Esophagus muscularis mucosa (tissue), 4 donors: Measurements from ENCODE around the gene ENAM. TPM values are rescaled to one million over a fixed set of nuclear protein-coding genes. Genes with fewer than 3 reads are reported as not detected.

ENCODE experiments used
- DNase-seq: peaks from one replicate; pipeline ENCODE4 v3.0.0-alpha.2; 2017; ENCODE audit errors: extremely low spot score
- H3K27ac ChIP-seq, 4 donors: fragments of 200-600 bp; sonication (generic); replicated peaks in 1 of 4; 1 replicate in 3 of 4; 2 replicates in 1 of 4; pipeline ENCODE4 v1.5.1; 2016 to 2019; ENCODE audit warnings: mild to moderate bottlenecking in 1 of 4
- H3K27me3 ChIP-seq, 4 donors: fragments of 200-600 bp; sonication (generic); one replicate each; pipeline versions ENCODE4 v1.5.1 to v1.6.0; 2016 to 2019
- H3K36me3 ChIP-seq, 4 donors: fragments of 200-600 bp; sonication (generic); one replicate each; pipeline ENCODE4 v1.5.1; 2016 to 2019
- H3K4me1 ChIP-seq, 4 donors: fragments of 200-600 bp; sonication (generic); one replicate each; pipeline ENCODE4 v1.5.1; 2016 to 2019
- H3K4me3 ChIP-seq, 4 donors: fragments of 200-600 bp; sonication (generic); 1 replicate in 2 of 4; 2 replicates in 2 of 4; pipeline ENCODE4 v1.5.1; 2016 to 2019; ENCODE audit warnings: mild to moderate bottlenecking in 4 of 4, moderate library complexity in 1 of 4
- H3K9me3 ChIP-seq, 4 donors: fragments of 200-600 bp; sonication (generic); 1 replicate in 3 of 4; 2 replicates in 1 of 4; pipeline ENCODE4 v1.5.1; 2016 to 2019
- EP300 ChIP-seq: sonication (generic); formaldehyde crosslinking; IDR thresholded peaks from one replicate; pipeline ENCODE4 v1.6.1; 2017; ENCODE audit warnings: antibody characterized with exemption
- POLR2A ChIP-seq: fragments of 450-650 bp; IDR thresholded peaks from one replicate; pipeline ENCODE4 v1.6.1; 2017; ENCODE audit warnings: antibody characterized with exemption, moderate library complexity, mild to moderate bottlenecking, low read depth
- POLR2AphosphoS5 ChIP-seq, 2 donors: sonication (generic); formaldehyde crosslinking; IDR thresholded peaks; one replicate each; pipeline ENCODE4 v1.6.1; 2017; ENCODE audit warnings: antibody characterized with exemption in 2 of 2
- WGBS: methylation state at CpG from one replicate; pipeline ENCODE4 v1.1.5; 2018; 5-methylcytosine and 5-hydroxymethylcytosine counted together
- intact Hi-C: fragments of 100-400 bp; cut with DNase I; formaldehyde crosslinking; loops from one replicate; pipeline ENCODE4 v1.15.1; 2023
- total RNA-seq, 4 donors: library from RNA; depleted of rRNA; stranded (reverse); fragments of >200 nt; gene quantifications; one replicate each; pipeline versions ENCODE4 v1.1.0 to v1.2.1, GENCODE V29; 2016
- TF ChIP-seq, protein P1 (sequence below), 3 experiments: fragments of 200-600 bp in 2 of 3; fragments of 450-650 bp in 1 of 3; sonication (generic) in 2 of 3; IDR thresholded peaks; one replicate each; pipeline ENCODE4 v1.5.1; 2017 to 2019; ENCODE audit warnings: antibody characterized with exemption in 3 of 3, mild to moderate bottlenecking in 2 of 3, moderate library complexity in 1 of 3

The ENAM gene
- total RNA-seq, 4 donors from 2014 or later, result not detected

DNA sequence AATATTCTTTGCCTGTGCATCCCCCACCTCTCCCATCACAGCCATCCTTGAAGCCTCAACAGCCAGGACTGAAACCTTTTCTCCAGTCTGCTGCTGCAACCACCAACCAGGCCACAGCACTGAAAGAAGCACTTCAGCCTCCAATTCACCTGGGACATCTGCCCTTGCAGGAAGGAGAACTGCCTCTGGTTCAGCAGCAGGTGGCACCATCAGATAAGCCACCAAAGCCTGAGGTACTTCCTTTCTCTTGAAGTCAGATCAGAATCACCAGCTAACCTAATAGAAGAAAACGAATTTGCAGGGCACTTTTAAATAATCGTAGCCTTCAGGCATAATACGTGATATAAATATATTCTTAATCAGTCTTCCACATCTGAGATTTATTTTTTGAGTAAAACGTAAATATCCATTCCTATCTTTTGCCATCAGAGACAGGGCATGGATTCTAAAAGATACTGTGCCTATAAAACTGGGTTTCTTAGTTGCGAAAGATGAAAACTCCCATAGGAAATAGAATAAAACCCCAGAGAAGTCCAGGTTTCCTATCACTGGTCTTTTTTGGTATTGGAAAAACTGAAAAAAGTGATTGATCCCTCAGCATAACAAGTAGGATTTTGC is 27.0 kb upstream of the ENAM start:
- WGBS, result 29% methylated on average over 5 of the region's 5 CpGs
- TF ChIP-seq POLR2AphosphoS5 (IDR thresholded peaks at IDR 0.05), result no peak
- TF ChIP-seq, protein P1, sequence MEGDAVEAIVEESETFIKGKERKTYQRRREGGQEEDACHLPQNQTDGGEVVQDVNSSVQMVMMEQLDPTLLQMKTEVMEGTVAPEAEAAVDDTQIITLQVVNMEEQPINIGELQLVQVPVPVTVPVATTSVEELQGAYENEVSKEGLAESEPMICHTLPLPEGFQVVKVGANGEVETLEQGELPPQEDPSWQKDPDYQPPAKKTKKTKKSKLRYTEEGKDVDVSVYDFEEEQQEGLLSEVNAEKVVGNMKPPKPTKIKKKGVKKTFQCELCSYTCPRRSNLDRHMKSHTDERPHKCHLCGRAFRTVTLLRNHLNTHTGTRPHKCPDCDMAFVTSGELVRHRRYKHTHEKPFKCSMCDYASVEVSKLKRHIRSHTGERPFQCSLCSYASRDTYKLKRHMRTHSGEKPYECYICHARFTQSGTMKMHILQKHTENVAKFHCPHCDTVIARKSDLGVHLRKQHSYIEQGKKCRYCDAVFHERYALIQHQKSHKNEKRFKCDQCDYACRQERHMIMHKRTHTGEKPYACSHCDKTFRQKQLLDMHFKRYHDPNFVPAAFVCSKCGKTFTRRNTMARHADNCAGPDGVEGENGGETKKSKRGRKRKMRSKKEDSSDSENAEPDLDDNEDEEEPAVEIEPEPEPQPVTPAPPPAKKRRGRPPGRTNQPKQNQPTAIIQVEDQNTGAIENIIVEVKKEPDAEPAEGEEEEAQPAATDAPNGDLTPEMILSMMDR (IDR thresholded peaks at IDR 0.05), result peak; percentile 51 to 66 (median 58)
- H3K9me3 ChIP-seq, result no peaks in the 10 kb centered on the region
- no peak overlapping the region for H3K4me3 ChIP-seq
- no peaks in the 10 kb centered on the region for H3K4me1 ChIP-seq
- intact Hi-C loops, result no loop called here
- no peak overlapping the region for H3K27ac ChIP-seq
- no peaks in the 10 kb centered on the region for H3K36me3 ChIP-seq
- no peaks in the 10 kb centered on the region for H3K27me3 ChIP-seq
- DNase-seq, result no peak

DNA sequence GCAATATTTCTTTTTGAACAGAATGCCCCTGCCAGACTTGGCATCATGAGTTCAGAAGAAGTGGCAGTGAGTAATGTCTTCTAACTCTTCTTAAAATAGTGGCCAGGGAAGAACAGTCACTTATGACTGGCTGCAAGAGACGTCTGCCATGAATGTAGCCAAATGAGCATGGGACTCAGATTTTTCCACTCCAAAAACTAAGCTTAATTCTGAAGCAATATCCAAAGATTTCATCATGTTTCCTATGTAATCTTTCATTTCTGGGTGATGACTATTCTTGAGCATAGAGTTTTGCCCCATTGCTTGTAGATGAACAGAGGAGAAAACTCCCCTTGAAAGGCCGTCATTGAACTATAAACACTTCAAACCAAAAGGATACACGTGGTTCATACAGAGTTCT is 24.7 kb upstream of the ENAM start:
- DNase-seq, result no peak
- Histone ChIP-seq H3K36me3 (no peaks in the 10 kb centered on the region), H3K9me3 (no peaks in the 10 kb centered on the region), H3K27me3 (peaks cover 0 to 8% (median 0%) of the 10 kb centered on the region in 4 donors), H3K27ac (no peak overlapping the region), H3K4me1 (no peaks in the 10 kb centered on the region), H3K4me3 (no peak overlapping the region)
- TF ChIP-seq, protein P1 (IDR thresholded peaks at IDR 0.05), result no peak
- TF ChIP-seq POLR2A (no peak), EP300 (no peak), POLR2AphosphoS5 (IDR thresholded peaks at IDR 0.05) (no peak)
- 30% methylated on average over 3 of the region's 3 CpGs for WGBS
- intact Hi-C loops, result no loop called here

DNA sequence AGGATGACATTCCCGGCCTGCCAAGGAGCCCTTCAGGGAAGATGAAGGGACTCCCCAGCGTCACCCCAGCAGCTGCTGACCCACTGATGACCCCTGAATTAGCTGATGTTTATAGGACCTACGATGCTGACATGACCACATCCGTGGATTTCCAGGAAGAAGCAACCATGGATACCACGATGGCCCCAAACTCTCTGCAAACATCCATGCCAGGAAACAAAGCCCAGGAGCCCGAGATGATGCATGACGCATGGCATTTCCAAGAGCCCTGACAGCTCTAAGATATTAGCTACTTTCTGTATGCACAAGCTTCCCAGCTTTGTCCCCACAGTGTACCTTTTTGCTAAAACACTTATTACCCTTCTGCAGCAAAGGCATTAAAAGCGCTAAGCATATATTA is 22.1 kb upstream of the ENAM start:
- peaks cover 0 to 25% (median 0%) of the 10 kb centered on the region in 4 donors for H3K27me3 ChIP-seq
- H3K4me1 ChIP-seq, result no peaks in the 10 kb centered on the region
- no peak overlapping the region for H3K27ac ChIP-seq
- 80% methylated on average over 8 of the region's 8 CpGs for WGBS
- H3K9me3 ChIP-seq, result no peaks in the 10 kb centered on the region
- no peaks in the 10 kb centered on the region for H3K36me3 ChIP-seq
- no peak for DNase-seq
- H3K4me3 ChIP-seq, result no peak overlapping the region
- no peak for TF ChIP-seq POLR2AphosphoS5 (IDR thresholded peaks at IDR 0.05)
- intact Hi-C loops, result no loop called here

DNA sequence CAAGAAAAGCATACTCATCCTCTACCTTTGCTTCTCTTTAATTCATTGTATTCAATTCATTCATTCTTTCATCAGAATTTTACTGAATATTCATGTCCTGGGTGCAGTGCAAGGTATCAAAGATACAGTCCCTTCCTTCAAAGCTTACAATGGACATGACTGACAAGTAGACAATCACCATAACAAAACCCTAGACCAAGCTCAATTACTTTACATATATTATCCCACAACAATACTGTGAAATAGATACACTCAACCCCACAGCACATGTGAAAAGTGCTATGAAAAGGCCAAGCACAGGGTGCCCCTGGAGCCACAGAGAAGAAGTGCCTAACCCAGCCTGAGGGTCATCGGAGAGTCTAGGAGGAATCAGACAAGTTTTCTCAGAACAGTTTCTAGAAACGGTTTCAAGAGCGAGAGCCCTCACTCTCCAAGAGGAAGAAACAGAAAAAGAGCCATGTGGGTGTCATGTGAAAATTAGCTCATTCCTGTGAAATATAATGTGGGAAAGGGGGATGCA is 21.1 kb upstream of the ENAM start:
- no peaks in the 10 kb centered on the region for H3K36me3 ChIP-seq
- 92% methylated on average over 3 of the region's 3 CpGs for WGBS
- H3K4me1 ChIP-seq, result no peaks in the 10 kb centered on the region
- H3K27ac ChIP-seq, result no peak overlapping the region
- intact Hi-C loops, result no loop called here
- DNase-seq, result no peak
- peaks cover 0 to 28% (median 0%) of the 10 kb centered on the region in 4 donors for H3K27me3 ChIP-seq
- no peaks in the 10 kb centered on the region for H3K9me3 ChIP-seq
- no peak overlapping the region for H3K4me3 ChIP-seq
- no peak for TF ChIP-seq POLR2AphosphoS5 (IDR thresholded peaks at IDR 0.05)
- TF ChIP-seq, protein P1 (IDR thresholded peaks at IDR 0.05), result no peak
- no peak for TF ChIP-seq EP300
- TF ChIP-seq POLR2A, result no peak

DNA sequence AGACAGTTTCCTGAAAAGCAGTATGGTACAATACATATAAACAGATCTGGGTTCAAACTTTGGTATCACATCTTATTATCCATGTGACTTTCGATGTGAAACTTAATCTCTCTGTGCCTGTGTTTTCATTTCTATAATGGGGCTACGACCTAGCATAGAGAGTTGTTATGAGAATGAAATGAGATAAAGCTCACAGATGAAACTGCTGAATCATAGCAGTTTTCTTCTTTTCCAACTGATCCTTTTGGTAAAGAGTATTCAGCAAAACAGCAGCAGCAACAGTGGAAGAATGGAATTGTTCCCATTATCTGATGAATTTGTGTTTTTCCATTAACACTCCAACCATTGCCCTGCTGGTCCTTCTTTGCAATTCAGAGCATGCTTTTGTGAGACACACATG is 20.2 kb upstream of the ENAM start:
- no peak for DNase-seq
- no peak overlapping the region for H3K4me3 ChIP-seq
- H3K27ac ChIP-seq, result no peak overlapping the region
- no peaks in the 10 kb centered on the region for H3K4me1 ChIP-seq
- H3K27me3 ChIP-seq, result peaks cover 0 to 28% (median 0%) of the 10 kb centered on the region in 4 donors
- intact Hi-C loops, result no loop called here
- TF ChIP-seq POLR2AphosphoS5 (IDR thresholded peaks at IDR 0.05) (no peak), EP300 (no peak), POLR2A (no peak)
- TF ChIP-seq, protein P1 (IDR thresholded peaks at IDR 0.05), result no peak
- H3K9me3 ChIP-seq, result no peaks in the 10 kb centered on the region
- H3K36me3 ChIP-seq, result no peaks in the 10 kb centered on the region
- WGBS, result 80% methylated on average over 2 of the region's 2 CpGs
